Measurements from ENCODE around the gene SP100. TPM values are rescaled to one million over a fixed set of nuclear protein-coding genes. Genes with fewer than 3 reads are reported as not detected.

The SP100 gene
- total and polyA plus RNA-seq, 9 donors = 63.1 to 89.6 (median 75.0) TPM

GRCh38 chr2:230422149-230422548 lies 6.1 kb downstream of the SP100 start:
- no peak for DNase-seq
- WGBS, 3 donors = 80 to 87% (median 82%) methylated on average over 4 of the region's 4 CpGs

GRCh38 chr2:230423851-230424458 lies 8.0 kb downstream of the SP100 start:
- Histone ChIP-seq H3K4me1 (ENCODE audit: insufficient read depth) (peaks cover 13% of the 10 kb centered on the region), H3K9me3 (no peaks in the 10 kb centered on the region), H3K27me3 (no peaks in the 10 kb centered on the region), H3K36me3 (no peaks in the 10 kb centered on the region), H3K27ac (no peak overlapping the region), H3K4me3 (no peak overlapping the region)
- TF ChIP-seq CTCF (IDR thresholded peaks at IDR 0.05) (no peak), POLR2A (IDR thresholded peaks at IDR 0.05) (no peak)
- WGBS, 3 donors = 67 to 74% (median 67%) methylated on average over 3 of the region's 3 CpGs
- DNase-seq = no peak
- intact Hi-C loops (cut with DNase I) = no loop called here

More at GRCh38 chr2:230422149-230422548, 6.1 kb downstream of the SP100 start:
- Histone ChIP-seq H3K4me1 (ENCODE audit: insufficient read depth) (peaks cover 15% of the 10 kb centered on the region), H3K4me3 (no peak overlapping the region), H3K9me3 (no peaks in the 10 kb centered on the region), H3K36me3 (no peaks in the 10 kb centered on the region), H3K27ac (no peak overlapping the region), H3K27me3 (no peaks in the 10 kb centered on the region)
- intact Hi-C loops (cut with DNase I) = no loop called here
- TF ChIP-seq POLR2A (IDR thresholded peaks at IDR 0.05) = no peak
- TF ChIP-seq EP300 (IDR thresholded peaks at IDR 0.05) = no peak
- TF ChIP-seq CTCF (IDR thresholded peaks at IDR 0.05) = no peak

DNA sequence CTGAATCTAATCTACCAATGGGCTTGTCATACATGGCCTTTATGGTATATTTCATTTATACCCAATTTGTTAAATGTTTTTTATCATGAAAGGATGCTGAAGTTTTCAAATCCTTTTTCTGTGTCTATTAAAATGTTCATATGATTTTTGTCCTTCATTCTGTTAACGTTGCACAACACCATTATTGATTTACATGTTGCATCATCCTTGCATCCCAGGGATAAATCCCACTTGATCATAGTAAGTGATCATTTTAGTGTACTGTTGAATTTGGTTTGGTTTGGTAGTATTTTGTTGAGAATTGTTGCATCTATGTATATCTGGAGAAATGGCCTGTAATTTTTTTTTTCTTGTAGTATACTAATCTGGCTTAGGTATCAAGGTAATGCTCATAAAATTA lies 9.4 kb downstream of the SP100 start:
- DNase-seq = no peak
- 80 to 91% (median 88%) methylated on average over 1 of the region's 1 CpG for WGBS, 3 donors
- H3K36me3 ChIP-seq = no peaks in the 10 kb centered on the region
- peaks cover 11% of the 10 kb centered on the region for H3K4me1 ChIP-seq (ENCODE audit: insufficient read depth)
- no peak overlapping the region for H3K4me3 ChIP-seq
- H3K27ac ChIP-seq = no peak overlapping the region
- no peak for TF ChIP-seq POLR2A (IDR thresholded peaks at IDR 0.05)
- TF ChIP-seq EP300 (IDR thresholded peaks at IDR 0.05) = no peak
- TF ChIP-seq CTCF (IDR thresholded peaks at IDR 0.05) = no peak
- no peaks in the 10 kb centered on the region for H3K27me3 ChIP-seq
- no peaks in the 10 kb centered on the region for H3K9me3 ChIP-seq
- intact Hi-C loops (cut with DNase I) = no loop called here

DNA sequence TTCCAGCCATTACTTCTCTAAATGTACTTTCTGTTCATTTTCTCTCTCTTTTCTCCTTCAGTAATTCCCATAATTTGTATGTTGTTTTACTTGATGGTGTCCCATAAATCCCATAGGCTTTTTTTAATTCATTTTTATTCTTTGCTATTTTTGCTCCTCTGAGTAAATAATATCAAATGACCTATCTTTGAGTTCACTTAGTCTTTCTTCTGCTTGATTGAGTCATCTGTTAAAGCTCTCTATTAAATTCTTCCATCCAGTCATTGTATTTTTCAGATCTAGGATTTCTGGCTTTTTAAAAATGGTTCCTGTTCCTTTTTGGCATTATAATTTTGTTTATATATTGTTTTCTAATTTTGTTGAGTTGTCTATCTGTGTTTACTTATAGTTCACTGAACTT lies 13.5 kb downstream of the SP100 start:
- H3K9me3 ChIP-seq = no peaks in the 10 kb centered on the region
- no peak for TF ChIP-seq EP300 (IDR thresholded peaks at IDR 0.05)
- TF ChIP-seq POLR2A (IDR thresholded peaks at IDR 0.05) = no peak
- H3K4me3 ChIP-seq = no peak overlapping the region
- no peaks in the 10 kb centered on the region for H3K27me3 ChIP-seq
- intact Hi-C loops (cut with DNase I) = no loop called here
- H3K4me1 ChIP-seq (ENCODE audit: insufficient read depth) = peaks cover 3% of the 10 kb centered on the region
- no peak overlapping the region for H3K27ac ChIP-seq
- no peaks in the 10 kb centered on the region for H3K36me3 ChIP-seq
- DNase-seq = no peak

GRCh38 chr2:230430957-230431910 lies 15.2 kb downstream of the SP100 start:
- no peak for DNase-seq

More at GRCh38 chr2:230430957-230431910, 15.2 kb downstream of the SP100 start:
- H3K27me3 ChIP-seq = no peaks in the 10 kb centered on the region
- H3K9me3 ChIP-seq = no peaks in the 10 kb centered on the region
- H3K4me1 ChIP-seq (ENCODE audit: insufficient read depth) = peaks cover 3% of the 10 kb centered on the region
- H3K27ac ChIP-seq = no peak overlapping the region
- no peak overlapping the region for H3K4me3 ChIP-seq
- no peaks in the 10 kb centered on the region for H3K36me3 ChIP-seq
- TF ChIP-seq CTCF (IDR thresholded peaks at IDR 0.05) = no peak
- no peak for TF ChIP-seq EP300 (IDR thresholded peaks at IDR 0.05)
- TF ChIP-seq POLR2A (IDR thresholded peaks at IDR 0.05) = no peak
- intact Hi-C loops (cut with DNase I) = no loop called here
- WGBS, 3 donors = 79 to 83% (median 83%) methylated on average over 1 of the region's 1 CpG
